HUES6 (cell line): ENCODE results near the gene VAMP4.

ENCODE experiments used
- H3K27ac ChIP-seq: 2 replicates; pipeline ENCODE4 v1.7.0; 2013; ENCODE audit warnings: low read depth, mild to moderate bottlenecking, low read length, inconsistent platforms
- H3K27me3 ChIP-seq: 2 replicates; pipeline ENCODE4 v1.6.1; 2013; ENCODE audit warnings: low read length; ENCODE audit not compliant: control insufficient read depth, insufficient read depth
- H3K36me3 ChIP-seq: 2 replicates; pipeline ENCODE4 v1.6.1; 2013; ENCODE audit warnings: low read length; ENCODE audit not compliant: control insufficient read depth, insufficient read depth
- H3K4me1 ChIP-seq: 2 replicates; pipeline ENCODE4 v1.6.1; 2013; ENCODE audit warnings: low read length; ENCODE audit not compliant: control insufficient read depth, insufficient read depth
- H3K4me3 ChIP-seq: 2 replicates; pipeline ENCODE4 v1.5.1; 2013; ENCODE audit warnings: low read depth, low read length
- H3K9ac ChIP-seq: one replicate; pipeline ENCODE4 v1.6.1; 2013; ENCODE audit warnings: mild to moderate bottlenecking, low read length
- H3K9me3 ChIP-seq: 2 replicates; pipeline ENCODE4 v1.6.1; 2013; ENCODE audit warnings: low read depth, low read length; ENCODE audit not compliant: control insufficient read depth, insufficient read depth

The VAMP4 gene, protein sequence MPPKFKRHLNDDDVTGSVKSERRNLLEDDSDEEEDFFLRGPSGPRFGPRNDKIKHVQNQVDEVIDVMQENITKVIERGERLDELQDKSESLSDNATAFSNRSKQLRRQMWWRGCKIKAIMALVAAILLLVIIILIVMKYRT

DNA sequence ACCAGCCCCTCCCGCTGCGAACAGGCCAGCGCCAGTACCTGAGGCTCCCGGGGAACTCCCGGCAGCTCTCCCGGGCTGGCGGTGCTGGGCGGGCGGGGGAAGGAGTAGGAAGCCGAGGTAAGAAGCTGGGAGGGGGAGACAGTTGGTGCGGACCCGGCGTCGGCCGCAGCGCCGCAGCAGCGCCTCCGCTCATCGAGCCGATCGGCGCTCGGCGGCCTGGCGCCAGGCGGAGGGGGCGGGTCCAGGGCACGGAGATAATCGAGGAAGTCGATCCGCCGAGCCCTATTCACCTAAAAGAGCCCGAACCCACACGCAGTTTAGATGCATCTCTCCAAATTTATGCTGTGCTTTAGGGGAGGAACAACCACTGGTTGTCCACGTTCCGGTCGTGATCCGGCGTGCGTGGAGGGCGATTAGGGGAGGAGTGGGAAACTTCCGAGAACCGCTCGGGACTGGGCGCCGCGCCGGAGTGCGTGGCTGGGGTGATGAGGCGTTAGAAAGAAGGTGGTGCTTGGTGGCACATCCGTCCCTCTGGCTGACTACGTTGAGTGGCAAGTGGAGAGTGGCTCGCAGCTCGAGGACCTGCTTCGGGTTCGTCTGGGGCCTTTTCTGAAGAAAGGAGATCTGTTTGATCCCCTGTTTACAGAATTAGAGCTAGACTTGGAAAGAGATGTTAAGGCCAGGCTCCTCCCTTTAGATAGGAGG lies at the start of gene VAMP4:
TSS of gene VAMP4 (minus strand) at position 194 of the 705 bp plus-strand sequence. CDS start 3,651 bp downstream, outside the sequence.
- Histone ChIP-seq H3K4me1 (peaks cover 28% of the 10 kb centered on the region), H3K4me3 (peak within 1 kb of the TSS; percentile 98), H3K36me3 (peaks cover 2% of the 10 kb centered on the region; the same call in 1 of the 2 replicates), H3K27ac (peak within 1 kb of the TSS; percentile 64), H3K9ac (peak within 1 kb of the TSS; percentile 87), H3K27me3 (no peaks in the 10 kb centered on the region), H3K9me3 (no peaks in the 10 kb centered on the region)

DNA sequence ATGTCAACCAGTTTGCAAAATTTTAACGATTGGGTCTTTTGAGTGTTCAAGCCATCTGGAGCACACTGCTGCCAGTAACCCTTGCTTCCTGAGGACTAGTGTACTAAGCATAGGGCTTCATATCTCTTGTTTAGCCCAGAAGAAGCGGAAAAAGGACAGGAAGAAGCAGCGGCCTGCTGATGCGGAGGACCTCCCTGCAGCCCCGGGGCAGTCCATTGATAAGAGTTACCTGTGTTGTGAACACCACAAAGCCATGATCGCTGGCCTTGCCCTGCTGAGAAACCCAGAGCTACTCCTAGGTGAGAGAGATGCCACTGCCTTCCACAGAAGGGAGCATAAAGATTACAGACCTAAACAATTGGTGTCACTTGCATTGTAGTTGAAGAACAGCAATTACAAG lies 48.5 kb upstream of the VAMP4 start:
- Histone ChIP-seq H3K4me1 (no peaks in the 10 kb centered on the region), H3K36me3 (peaks cover 99% of the 10 kb centered on the region), H3K9me3 (no peaks in the 10 kb centered on the region), H3K4me3 (no peak overlapping the region), H3K27ac (no peak overlapping the region), H3K9ac (no peak overlapping the region), H3K27me3 (no peaks in the 10 kb centered on the region)

DNA sequence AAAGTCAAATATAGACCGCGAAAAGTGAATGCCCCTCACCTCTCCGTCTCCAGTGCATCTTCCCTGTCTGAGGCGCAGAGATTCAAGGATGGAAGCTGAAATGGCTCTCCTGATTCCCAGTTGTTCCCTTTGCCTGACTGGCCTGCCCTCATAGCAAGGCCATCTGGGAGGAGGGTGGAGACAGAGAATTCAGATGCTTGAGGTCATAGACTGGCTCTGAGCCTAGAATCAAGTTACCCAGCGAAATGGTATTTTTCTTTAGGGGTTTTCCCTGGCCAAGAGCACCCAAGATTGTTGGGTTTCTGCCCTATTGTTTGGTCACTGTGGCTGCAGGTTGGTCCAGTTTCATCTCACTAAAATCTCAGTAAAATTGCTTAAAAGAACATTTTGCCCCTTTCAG lies 46.8 kb upstream of the VAMP4 start:
- no peak overlapping the region for H3K9ac ChIP-seq
- no peak overlapping the region for H3K4me3 ChIP-seq
- H3K4me1 ChIP-seq, result no peaks in the 10 kb centered on the region
- no peak overlapping the region for H3K27ac ChIP-seq
- no peaks in the 10 kb centered on the region for H3K27me3 ChIP-seq
- H3K9me3 ChIP-seq, result no peaks in the 10 kb centered on the region
- peaks cover 99% of the 10 kb centered on the region for H3K36me3 ChIP-seq

DNA sequence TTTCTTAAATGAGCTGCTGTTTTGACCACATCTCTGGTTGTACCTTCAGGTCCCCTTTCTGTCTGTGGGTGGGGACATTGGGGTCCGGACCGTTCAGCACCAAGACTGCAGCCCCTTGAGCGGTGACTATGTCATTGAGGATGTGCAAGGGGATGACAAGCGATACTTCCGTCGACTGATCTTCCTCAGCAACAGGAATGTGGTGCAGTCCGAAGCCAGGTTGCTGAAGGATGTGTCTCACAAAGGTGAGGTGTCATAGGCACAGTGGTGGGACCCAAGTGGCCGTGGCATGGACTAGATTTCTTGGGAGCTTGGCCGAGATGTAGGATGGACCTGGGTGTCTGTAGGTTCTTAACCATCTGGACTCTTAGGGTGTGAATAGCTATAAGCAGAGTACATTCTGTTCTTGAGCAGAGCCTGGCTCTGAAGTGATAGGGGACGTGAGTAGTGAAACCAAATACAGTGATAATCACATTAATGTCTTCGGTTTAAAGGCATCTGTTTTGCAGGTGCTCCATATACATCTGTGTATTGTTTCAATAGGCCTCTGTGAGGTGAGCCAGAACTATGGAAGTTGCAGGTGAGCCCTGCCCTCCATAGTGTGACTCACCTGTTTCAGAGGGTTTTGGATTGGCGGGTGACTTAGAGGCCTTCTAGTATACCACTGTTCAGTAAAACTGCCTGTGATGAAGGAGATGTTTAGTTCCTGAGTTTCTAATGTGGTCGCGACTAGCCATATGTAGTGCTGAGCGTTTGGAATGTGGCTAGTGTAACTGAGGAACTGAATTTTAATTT lies 46.0 kb upstream of the VAMP4 start:
- Histone ChIP-seq H3K36me3 (peaks cover 97% of the 10 kb centered on the region), H3K9me3 (no peaks in the 10 kb centered on the region), H3K4me1 (no peaks in the 10 kb centered on the region), H3K4me3 (no peak overlapping the region), H3K27ac (no peak overlapping the region), H3K27me3 (no peaks in the 10 kb centered on the region), H3K9ac (no peak overlapping the region)

DNA sequence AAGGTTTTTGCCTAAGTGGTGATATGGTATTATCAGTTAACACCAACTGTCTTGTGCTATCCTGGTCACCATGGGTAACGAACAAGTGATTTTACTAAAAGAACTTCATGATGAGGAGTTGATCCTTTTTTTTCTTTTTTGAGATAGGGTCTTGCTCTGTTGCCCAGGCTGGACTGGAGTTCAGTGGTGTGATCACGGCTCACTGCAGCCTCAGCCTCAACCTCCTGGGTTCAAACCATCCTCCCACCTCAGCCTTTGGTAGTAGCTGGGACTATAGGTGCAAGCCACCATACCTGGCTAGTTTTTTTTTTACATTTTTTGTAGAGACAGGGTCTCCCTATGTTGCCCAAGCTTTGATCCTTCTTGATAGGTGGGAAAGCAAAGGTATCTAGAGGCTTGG lies 44.7 kb upstream of the VAMP4 start:
- H3K36me3 ChIP-seq, result peaks cover 84% of the 10 kb centered on the region
- H3K9ac ChIP-seq, result no peak overlapping the region
- no peaks in the 10 kb centered on the region for H3K9me3 ChIP-seq
- peaks cover 3% of the 10 kb centered on the region; the same call in 1 of the 2 replicates for H3K4me1 ChIP-seq
- no peak overlapping the region for H3K27ac ChIP-seq
- H3K27me3 ChIP-seq, result no peaks in the 10 kb centered on the region
- H3K4me3 ChIP-seq, result no peak overlapping the region

DNA sequence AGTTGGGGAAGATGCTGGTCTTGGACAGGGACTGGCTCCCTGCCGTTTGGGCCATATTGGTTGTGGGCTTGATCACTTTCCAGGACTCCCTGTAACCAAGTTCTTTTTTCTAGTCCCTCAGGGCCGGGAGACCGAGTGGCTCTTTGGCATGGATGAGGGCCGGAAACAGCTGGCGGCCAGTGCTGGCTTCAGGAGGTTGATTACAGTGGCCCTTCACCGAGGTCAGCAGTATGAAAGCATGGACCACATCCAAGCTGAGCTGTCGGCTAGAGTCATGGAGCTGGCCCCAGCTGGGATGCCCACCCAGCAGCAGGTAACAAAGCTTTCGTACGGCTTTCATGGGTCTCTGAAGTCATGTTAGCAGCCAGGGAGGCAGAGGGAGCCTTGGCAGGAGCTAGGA lies 43.9 kb upstream of the VAMP4 start:
- H3K4me1 ChIP-seq, result peaks cover 3% of the 10 kb centered on the region; the same call in 1 of the 2 replicates
- H3K9me3 ChIP-seq, result no peaks in the 10 kb centered on the region
- no peaks in the 10 kb centered on the region for H3K27me3 ChIP-seq
- H3K9ac ChIP-seq, result no peak overlapping the region
- H3K27ac ChIP-seq, result no peak overlapping the region
- peaks cover 76% of the 10 kb centered on the region for H3K36me3 ChIP-seq
- H3K4me3 ChIP-seq, result no peak overlapping the region

DNA sequence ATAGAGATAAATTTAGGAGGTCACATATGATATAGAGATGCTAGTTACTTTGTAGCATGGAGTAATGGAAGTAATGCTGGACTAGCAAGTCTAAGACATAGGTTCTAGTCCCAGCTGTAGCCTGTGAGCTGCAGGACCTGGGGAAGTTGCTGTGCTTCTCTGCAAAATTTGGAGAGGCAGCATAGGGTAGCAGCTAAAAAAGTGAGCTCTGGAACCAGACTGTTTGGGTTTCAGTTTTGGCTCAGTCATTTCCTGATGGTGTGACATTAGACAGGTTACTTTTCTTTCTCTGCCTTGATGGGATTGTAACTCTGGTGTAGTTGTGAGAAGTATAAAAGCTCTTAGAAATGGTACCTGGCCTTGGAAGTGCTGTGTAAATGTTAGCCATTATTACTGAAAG lies 42.9 kb upstream of the VAMP4 start:
- H3K4me1 ChIP-seq, result peaks cover 3% of the 10 kb centered on the region; the same call in 1 of the 2 replicates
- peaks cover 66% of the 10 kb centered on the region for H3K36me3 ChIP-seq
- H3K27me3 ChIP-seq, result no peaks in the 10 kb centered on the region
- H3K9me3 ChIP-seq, result no peaks in the 10 kb centered on the region
- H3K4me3 ChIP-seq, result no peak overlapping the region
- H3K27ac ChIP-seq, result no peak overlapping the region
- H3K9ac ChIP-seq, result no peak overlapping the region

DNA sequence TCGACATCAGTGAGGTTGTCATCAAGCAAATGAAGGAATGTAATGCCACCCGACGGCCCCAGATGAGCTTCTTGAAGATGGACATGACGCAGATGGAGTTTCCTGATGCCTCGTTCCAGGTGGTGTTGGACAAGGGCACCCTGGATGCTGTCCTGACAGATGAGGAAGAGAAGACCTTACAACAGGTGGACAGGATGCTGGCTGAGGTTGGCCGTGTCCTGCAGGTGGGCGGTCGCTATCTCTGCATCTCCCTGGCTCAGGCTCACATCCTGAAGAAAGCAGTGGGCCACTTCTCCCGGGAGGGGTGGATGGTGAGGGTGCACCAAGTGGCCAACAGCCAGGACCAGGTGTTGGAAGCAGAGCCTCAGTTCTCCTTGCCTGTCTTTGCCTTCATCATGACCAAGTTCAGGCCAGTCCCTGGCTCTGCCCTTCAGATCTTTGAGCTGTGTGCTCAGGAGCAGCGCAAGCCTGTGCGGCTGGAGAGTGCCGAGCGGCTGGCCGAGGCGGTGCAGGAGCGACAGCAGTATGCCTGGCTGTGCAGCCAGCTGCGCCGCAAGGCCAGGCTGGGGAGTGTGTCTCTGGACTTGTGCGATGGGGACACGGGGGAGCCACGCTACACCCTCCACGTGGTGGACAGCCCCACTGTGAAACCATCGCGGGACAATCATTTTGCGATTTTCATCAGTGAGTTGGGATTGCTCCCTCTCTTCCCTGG lies 42.1 kb upstream of the VAMP4 start:
- H3K36me3 ChIP-seq, result peaks cover 59% of the 10 kb centered on the region
- no peak overlapping the region for H3K4me3 ChIP-seq
- H3K9ac ChIP-seq, result no peak overlapping the region
- peaks cover 3% of the 10 kb centered on the region; the same call in 1 of the 2 replicates for H3K4me1 ChIP-seq
- H3K27ac ChIP-seq, result no peak overlapping the region
- no peaks in the 10 kb centered on the region for H3K9me3 ChIP-seq
- H3K27me3 ChIP-seq, result no peaks in the 10 kb centered on the region

DNA sequence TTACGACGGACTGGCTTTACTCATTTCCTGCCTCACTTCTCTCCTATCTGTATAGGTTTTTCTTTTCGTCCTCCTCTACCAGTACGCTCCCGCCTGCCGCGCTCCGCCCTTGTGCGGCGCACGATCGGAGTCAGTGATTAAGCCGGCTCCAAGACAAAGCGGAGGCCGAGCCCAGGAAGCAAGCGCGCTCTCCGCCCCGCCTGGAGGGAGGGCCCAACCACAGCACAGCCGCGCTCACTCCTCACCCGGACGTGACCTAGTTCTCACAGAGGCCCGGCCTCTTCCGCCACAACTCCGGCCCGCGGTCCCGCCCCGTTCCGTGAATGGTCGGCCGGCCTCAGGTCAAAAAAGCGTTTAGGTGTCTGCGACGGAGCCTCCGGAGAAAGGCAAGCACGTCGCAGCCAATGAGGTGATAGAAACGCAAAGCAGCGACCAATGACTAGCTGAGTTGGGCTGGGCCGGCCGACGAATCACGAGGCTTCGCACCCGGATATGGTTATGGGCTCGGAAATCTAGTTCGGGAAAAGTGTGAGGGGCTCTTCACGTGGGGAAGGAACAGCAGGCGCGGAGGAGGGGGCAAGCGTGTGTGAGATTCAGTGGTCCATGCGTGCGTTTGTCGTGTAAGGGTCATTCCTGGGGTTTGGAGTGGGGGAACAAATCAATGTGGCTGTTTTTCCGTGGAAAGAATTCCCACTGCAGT lies 39.5 kb upstream of the VAMP4 start, which contains the start of gene METTL13:
TSS of gene METTL13 (plus strand) at position 485 of the 700 bp plus-strand sequence. CDS start 308 bp downstream, outside the sequence.
- Histone ChIP-seq H3K9me3 (no peaks in the 10 kb centered on the region), H3K4me3 (peak within 1 kb of the TSS; percentile 97), H3K9ac (peak within 1 kb of the TSS; percentile 91), H3K27me3 (no peaks in the 10 kb centered on the region), H3K27ac (peak within 1 kb of the TSS; percentile 27; the same call in 1 of the 2 replicates), H3K36me3 (peaks cover 32% of the 10 kb centered on the region), H3K4me1 (peaks cover 3% of the 10 kb centered on the region; the same call in 1 of the 2 replicates)

DNA sequence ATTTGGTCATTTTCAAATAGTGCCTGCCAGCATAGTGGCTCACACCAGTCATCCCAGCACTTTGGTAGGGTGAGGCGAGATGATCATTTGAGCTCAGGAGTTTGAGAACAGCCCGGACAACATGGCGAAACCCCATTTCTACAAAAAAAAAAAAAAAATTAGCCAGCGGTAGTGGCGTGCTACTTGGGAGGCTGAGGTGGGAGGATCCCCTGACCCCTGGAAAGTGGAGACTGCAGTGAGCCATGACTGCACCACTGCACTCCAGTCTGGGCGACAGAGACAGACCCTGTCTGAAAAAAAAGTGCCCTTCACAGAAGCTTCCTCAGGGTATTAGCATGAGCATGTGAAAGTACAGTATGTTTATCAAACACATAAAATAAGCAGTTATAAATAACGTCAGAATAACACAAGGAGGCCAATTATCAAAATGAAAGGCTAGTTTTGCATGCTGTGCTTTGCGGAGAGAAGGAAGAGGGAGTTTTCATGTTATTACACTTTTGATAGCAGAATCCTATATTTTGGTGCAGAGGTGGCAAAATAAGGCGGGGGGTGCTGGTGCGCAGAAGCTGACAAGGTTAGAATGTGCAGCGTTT lies 38.8 kb upstream of the VAMP4 start:
- peak overlapping the region; percentile 27; the same call in 1 of the 2 replicates for H3K27ac ChIP-seq
- peaks cover 3% of the 10 kb centered on the region; the same call in 1 of the 2 replicates for H3K4me1 ChIP-seq
- H3K9me3 ChIP-seq, result no peaks in the 10 kb centered on the region
- H3K36me3 ChIP-seq, result peaks cover 26% of the 10 kb centered on the region
- peak overlapping the region; percentile 76 for H3K9ac ChIP-seq
- peak overlapping the region; percentile 97 for H3K4me3 ChIP-seq
- no peaks in the 10 kb centered on the region for H3K27me3 ChIP-seq
